GM18907 (cell line): ENCODE data around the gene MAP3K6.
"Not testable (repeated sequence)": the region's sequence is repeated elsewhere in the genome, so short reads cannot be mapped to it uniquely, and the experiment has no call there.

Experiments
- ATAC-seq: cut with Tn5 transposase; IDR thresholded peaks from one replicate; pipeline ENCODE4 v1.9.1; 2021; ENCODE audit warnings: mild to moderate bottlenecking, moderate library complexity; ENCODE audit not compliant: unreplicated experiment

MAP3K6 gene

DNA sequence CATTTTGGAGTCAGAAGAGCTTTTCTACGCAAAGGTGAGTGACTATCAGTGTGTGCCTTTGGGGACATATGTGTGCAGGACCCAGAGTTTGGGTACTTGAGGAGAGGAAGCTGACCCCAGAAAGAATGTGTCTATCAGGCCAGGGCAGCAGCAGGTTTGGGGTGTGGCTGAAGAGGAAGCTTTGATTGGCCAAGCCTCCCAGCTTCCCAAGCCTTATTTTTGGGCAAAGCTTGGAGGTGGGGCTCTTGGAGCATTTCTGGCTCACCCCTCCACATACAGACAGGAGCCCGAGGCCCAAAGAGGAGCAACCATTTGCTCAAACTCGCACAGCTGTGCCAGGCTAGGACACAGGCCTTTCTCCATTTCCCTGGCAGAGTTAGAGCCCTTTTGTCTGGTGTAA, 30.3 kb upstream of the MAP3K6 start:
- no peak for ATAC-seq

GRCh38 chr1:27395441-27396195, 28.9 kb upstream of the MAP3K6 start:
- no peak for ATAC-seq

DNA sequence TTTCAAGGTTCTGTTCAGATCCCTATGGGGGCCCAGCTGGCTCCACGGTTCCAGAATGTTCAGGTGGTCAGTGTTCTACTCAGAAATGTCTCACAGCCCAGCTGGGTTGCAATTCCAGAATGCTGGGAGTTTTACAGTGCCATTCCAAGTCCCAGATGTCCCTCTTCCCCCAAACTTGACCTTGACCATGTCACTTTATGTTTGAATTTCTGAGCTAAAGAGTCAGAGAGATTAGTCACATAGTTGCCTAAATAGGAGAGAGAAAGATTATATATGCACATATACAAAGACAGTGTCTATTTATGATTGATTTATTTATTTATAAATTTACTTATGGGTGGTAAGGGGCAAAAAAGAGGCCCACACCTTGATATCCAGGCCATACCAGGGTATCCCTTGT, 28.2 kb upstream of the MAP3K6 start:
- ATAC-seq, result no peak

DNA sequence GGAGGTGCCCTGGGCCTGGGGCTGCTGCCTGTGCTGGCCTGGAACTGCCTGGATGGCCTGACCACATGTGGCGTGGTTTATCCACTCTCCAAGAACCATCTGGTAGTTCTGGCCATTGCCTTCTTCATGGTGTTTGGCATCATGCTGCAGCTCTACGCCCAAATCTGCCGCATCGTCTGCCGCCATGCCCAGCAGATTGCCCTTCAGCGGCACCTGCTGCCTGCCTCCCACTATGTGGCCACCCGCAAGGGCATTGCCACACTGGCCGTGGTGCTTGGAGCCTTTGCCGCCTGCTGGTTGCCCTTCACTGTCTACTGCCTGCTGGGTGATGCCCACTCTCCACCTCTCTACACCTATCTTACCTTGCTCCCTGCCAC, 27.5 kb upstream of the MAP3K6 start:
- ATAC-seq, result no peak

DNA sequence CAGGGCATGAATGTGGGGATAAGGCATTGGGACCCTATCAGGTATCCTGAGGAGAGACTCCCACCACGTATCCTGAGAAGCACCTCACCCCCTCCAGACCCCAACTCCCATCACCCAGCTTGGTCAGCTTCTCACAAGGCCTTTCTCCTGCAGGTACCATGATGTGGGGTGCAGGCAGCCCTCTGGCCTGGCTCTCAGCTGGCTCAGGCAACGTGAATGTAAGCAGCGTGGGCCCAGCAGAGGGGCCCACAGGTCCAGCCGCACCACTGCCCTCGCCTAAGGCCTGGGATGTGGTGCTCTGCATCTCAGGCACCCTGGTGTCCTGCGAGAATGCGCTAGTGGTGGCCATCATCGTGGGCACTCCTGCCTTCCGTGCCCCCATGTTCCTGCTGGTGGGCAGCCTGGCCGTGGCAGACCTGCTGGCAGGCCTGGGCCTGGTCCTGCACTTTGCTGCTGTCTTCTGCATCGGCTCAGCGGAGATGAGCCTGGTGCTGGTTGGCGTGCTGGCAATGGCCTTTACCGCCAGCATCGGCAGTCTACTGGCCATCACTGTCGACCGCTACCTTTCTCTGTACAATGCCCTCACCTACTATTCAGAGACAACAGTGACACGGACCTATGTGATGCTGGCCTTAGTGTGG, 27.0 kb upstream of the MAP3K6 start:
- no peak for ATAC-seq

DNA sequence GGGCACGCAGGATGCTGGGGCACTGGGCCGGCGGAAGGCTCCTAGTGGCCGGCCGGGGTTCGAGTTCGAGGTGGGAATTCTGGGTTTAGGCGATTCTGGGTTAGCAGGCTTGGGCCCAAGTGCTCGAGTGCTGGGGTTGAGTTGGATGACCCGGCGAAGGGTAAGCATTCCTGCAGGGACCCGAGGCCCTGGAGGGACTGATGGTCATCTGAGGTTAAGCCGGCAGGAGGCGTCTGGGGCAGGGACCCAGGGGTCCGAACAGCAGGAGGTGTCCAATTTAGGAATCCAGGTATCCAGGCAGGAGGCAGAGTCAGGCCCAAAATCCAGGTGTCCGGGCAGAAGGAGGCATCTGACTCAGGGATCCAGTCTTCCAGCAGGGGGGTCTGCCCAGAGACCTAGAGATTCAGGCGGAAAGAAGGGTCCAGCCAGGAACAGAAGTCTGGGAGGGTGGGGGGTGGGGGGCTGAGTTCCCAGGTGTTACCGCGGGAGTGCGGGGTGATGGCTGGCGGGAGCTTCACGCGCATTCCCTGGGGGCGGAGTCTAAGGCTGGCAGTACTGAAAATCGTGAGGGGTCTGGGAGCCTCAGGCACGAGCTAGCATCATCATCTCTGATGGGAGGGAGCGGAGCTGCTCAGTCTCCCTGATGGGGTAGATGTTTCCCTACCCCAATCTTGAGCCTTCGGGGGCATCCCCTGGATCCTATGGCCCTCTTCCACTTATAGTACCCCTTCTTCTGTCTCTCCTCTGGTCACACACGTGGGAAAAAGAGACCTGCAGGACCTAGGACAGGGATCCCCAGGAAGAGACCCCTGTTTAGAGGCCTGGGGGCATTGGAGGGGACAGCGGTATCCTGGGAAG, 26.2 kb upstream of the MAP3K6 start:
- no peak for ATAC-seq

GRCh38 chr1:27392096-27392777, 25.5 kb upstream of the MAP3K6 start, which contains the start of gene GPR3:
Gene GPR3, plus strand, starts transcription at chr1:27392622. Its CDS starts 1,177 bp downstream, at chr1:27393799.
- peak; percentile 69 for ATAC-seq

- no peak for ATAC-seq
Measured at GRCh38 chr1:27391511-27392095, 24.8 kb upstream of the MAP3K6 start.

DNA sequence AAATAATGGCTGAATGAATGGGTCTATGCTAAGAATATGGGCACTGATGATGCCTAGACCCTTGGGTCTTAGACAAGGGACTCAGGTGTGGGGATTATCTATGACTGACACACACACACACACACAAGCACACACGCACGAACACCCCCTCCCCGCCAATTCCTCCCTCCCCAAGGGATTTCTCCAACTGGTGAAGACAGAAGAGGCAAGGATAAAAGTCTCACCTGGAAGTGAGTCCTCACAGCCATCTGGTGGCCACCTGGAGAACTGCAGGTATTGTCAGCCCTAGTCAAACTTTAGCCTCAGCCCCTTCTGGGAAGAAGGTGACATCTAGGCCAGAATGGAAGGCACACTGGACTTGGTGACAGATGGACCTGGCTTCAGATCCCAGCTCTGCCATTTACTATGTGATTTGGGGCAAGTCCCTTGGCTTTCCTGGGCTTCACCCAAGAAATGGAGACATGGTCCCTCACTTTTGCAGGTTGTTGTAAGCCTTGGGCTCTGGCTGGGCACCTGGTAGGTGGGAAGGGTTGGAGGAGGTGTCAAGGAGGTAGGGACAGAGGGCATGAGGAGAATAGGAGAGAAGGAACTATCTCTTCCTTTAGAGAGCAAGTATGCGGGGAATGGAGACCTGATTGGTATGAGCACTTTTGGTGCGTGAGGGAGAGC, 21.7 kb upstream of the MAP3K6 start:
- no peak for ATAC-seq

GRCh38 chr1:27384797-27385196, 18.0 kb upstream of the MAP3K6 start:
- not testable (repeated sequence) for ATAC-seq

DNA sequence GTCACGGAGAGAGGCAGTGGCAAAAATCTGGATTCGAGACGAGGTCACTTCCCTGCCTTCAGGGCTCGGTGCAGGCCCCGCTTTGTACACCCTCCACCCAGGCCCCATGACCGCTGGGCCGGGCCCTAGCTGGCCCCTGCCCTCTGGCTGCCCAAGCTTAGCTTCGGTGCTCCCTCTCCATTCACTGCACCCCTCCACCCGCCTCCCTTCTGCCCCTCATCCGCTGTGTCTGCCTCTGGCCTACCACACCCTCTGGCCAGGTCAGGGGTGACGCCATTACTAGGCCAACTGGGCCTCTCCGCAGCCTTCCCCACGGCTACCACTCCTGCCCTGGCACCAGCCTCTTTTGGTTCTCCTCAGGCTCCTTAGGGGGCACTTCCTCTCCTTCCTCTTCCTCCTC, 16.9 kb upstream of the MAP3K6 start:
- no peak for ATAC-seq

DNA sequence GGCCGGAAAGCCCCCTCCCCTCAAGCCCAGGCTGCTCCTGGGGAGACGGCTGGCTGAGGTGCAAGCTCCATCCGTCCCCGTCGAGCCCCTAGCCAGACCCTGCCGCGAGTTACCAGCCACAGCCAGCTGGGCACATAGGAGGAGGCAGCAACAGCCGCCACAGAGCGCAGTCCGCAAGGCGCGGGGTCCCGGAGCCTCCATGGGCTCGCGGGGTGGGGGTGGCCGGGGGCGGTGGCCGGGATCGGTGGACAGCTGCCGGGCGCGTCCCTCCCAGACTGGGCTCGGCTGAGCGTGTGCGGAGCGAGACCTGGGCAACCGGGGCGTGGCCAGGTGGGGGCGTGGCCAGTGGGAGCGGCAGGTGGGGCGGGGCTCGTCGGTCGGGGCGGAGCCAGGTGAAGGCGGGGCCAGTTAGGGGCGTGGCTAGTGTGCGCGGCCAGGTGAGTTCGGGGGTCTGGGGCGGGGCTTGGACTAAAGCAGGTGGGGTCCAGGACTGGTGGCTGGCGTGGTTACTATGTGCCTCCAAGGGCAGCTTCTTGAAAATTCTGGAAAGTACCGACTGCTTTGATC, 16.4 kb upstream of the MAP3K6 start, which contains the start of gene CD164L2:
Gene CD164L2, minus strand, starts transcription at position 295 of the 567 bp plus-strand sequence. Its CDS starts 94 bp downstream, at position 201.
- no peak for ATAC-seq

DNA sequence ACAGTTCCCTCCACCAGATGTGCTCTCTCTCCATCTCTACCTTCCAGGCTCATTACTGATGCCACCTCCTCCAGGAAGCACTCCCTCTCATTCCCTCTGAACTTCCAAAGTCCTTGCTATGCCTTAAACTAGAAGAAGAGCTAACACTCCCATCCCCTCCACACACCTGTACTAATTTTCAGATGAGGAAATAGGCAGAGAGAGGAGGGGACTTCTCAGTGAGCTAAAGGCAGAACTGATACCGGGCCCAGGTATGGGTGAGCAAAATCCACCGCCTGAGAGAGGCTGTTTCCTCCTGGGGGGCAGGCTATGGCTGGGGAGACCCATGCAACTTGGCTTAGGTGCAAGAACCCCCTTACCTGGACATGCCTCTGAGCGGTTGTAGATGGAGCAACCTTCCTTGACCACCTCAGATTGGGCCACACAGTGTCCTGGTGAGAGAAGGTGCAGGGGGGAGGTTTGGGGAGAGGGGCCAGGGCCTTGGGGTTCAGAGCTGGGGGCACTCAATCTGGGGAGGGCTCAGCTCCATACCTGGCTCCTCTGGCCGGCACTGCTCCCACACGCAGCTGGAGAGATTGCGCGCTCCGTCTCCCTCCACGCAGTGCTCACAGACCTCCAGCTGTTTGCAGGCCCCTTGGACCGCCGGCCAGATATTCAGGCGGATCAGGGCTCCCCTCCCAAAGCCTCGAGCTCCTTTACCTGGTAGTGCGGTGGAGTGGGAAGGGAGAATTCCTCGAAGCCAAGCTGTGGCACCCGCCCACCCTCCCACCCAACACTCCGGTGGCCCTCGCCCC, 15.4 kb upstream of the MAP3K6 start:
- no peak for ATAC-seq

DNA sequence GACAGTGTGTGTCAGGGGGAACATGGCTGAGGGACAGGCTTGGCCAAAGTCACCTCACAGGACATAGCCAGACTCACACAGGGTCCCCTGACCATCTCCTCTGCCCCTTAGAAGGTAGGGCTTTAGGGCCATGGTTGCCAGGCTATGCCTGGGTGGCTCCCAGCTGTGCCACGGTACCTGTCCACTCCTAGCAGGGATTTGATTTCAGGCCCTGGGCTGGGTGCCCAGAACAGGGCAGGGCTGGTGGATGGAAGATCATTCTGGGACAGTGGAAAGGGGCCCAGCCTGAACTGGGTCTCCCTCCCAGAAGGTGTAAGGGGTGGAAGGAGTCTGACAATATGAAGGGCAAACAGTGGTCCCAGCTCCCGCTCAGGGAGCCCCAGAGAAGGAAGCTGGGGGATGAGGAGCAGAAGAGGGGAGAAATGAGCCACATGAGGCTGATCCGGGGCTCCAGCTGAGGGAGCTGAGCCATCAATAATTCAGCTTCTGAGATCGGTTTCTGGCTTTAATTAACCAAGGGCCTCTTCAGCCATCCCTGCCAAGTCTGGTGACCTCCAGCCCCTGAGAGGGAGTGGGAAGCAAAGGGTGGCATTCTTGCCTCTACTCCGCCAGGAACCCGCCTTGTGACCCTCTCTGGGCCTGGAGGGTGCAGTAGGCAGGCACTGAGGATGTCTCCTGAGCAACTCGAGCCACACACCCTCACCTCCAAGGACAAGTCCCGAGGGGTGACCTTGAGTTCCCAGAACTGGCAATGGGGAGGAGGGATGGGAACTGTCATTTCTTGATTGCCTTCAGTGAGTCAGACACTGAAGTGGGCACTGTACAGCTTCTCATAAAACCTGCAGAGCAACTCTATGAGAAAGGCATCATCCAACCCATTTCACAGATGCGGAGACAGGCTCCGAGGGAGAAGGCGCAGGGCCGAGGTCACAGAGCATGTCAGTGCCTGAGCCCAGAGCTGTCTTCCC, 14.3 kb upstream of the MAP3K6 start:
- no peak for ATAC-seq

- ATAC-seq, result no peak
Measured at GRCh38 chr1:27380224-27380623, 13.5 kb upstream of the MAP3K6 start.

GRCh38 chr1:27379564-27380122, 12.9 kb upstream of the MAP3K6 start:
- no peak for ATAC-seq

DNA sequence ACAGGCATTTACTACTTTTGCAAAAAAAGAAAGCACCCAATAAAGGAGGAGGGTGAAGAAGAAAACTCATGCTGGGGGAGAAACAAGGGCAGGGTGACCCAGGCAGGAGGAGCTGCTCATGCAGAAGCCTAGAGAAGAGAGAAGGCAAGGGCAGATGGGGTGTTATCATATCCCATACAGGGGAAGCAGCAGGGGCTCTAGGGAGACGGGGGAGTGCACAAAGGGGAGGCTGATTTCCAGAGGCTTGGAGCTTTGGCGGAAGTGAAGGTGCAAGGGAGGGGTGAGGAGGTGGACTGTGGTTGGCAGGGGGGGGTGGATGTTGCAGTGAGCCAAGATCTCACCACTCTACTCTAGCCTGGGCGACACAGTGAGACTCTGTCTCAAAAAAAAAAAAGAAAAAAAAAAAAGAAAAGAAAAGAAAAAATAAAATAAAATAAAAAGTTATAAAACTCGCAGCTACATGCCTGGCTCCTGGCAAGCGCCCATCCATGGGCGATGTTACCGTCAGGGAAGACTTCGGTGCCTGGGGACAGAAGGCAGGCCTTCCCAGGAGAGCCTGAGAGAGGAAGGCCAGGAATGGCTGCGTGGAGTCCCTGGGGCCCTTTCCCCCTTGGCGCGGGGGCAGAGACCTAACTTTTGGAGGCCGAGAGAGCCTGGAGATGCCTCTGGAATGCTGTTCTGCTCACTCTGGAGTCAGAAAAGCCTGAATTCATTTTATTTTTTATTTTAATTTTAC, 11.2 kb upstream of the MAP3K6 start:
- no peak for ATAC-seq
